Measurements from ENCODE around the gene SPSB1. TPM values are rescaled to one million over a fixed set of nuclear protein-coding genes. Genes with fewer than 3 reads are reported as not detected.

Gene SPSB1
- 10 to 100 TPM; 12.2 to 15.6 TPM for total RNA-seq

DNA sequence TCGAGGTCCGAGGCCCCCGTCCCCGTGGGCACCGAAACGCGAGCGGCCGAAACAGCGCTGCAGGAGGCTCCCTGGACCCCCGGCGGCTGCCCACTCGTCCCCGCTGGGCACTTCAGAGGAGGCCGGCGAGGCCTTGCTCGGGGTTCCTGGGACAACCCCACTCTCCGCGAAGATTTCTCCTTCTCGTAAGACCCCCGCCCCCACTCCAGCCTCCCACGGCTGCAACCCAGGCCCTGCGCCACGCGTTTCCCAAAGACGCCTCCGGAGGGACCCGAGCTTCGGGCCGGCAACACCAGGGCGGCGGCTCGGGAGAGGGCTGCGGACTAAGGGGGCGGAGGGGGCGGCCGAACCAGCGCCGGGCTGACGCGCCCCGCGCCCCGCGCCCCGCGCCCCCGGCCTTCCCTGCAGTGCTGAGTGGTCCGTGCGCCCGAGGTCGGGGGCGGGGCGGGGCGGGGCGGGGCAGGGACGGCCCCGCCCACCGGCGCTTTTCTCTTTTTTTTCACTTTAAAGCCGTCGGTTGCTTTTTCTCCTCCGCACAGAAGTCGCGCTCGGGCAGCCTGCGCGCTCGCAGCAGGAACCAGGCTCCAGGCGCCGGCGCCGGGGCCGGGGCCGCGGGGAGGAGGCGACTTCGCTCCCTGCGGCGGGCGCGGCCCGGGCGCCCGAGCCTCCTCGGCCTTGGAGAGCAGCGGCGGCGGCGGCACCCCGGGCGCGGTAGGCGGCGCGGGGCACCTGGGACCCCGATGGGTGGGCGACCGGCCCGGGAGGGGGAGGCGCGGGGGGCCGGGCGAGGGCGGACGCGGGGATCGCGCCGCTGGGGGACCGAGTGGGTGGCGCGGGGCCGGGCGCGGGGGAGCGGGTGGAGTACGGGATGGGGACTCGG lies at the start of gene SPSB1:
Gene SPSB1 (plus strand): TSS at position 534 of the 880 bp plus-strand sequence. CDS start 62,998 bp downstream, outside the sequence.
- H3K4me3 Mint-ChIP-seq = peak within 1 kb of the TSS; percentile 37 to 50
- H3K27ac Mint-ChIP-seq = no peak within 1 kb of the TSS
- ATAC-seq (replicated peaks in 1 of 2) (peak; percentile 56 to 58), DNase-seq (peak; percentile 71 to 72)
- H3K36me3 Mint-ChIP-seq (ENCODE audit: insufficient read depth in 2 of 2) = peaks cover 4 to 5% of the 10 kb centered on the region in 2 donors
- peaks cover 2% of the 10 kb centered on the region in 2 donors for H3K9me3 Mint-ChIP-seq
- no peaks in the 10 kb centered on the region for H3K27me3 Mint-ChIP-seq (ENCODE audit: low read depth)
- peaks cover 22% of the 10 kb centered on the region for H3K4me1 Mint-ChIP-seq (ENCODE audit: low read depth)

DNA sequence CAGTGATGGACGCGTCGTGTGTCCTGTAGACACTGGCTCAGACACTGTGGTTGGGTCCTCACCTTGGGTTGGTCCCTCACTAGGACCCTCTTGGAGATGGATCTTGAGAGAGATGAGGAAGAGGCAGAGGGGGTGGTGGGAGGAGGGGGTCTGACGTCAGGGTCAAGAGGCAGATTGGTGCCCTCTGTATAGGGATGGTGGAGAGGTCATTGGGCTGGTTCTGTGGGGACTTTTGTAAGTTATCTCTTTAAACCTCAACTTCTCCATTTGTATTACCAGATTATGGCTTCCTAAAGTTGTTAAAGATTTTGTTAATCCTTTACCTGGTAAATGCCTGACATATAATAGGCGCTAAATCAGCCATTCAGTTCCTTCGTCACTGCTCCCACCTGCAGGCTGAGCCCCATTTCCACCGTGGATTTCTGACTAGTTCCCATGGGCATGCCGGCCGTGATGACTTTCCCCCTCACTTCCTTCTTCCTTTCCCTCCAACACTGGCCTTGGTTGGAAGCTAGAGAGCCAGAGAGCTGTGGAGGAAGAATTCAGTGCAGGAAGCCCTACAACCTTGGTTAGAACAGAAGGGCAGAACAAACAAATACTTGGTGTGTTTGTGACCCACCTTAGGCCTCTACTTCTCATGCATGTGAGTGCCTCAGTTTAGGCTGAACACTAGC lies 49.5 kb upstream of the SPSB1 start:
- Mint-ChIP-seq H3K27me3 (ENCODE audit: low read depth) (no peaks in the 10 kb centered on the region), H3K4me3 (no peak overlapping the region), H3K36me3 (ENCODE audit: insufficient read depth in 2 of 2) (no peaks in the 10 kb centered on the region), H3K27ac (no peak overlapping the region), H3K9me3 (no peaks in the 10 kb centered on the region), H3K4me1 (ENCODE audit: low read depth) (peaks cover 38% of the 10 kb centered on the region)
- no peak for ATAC-seq (replicated peaks in 1 of 2)
- DNase-seq = no peak

DNA sequence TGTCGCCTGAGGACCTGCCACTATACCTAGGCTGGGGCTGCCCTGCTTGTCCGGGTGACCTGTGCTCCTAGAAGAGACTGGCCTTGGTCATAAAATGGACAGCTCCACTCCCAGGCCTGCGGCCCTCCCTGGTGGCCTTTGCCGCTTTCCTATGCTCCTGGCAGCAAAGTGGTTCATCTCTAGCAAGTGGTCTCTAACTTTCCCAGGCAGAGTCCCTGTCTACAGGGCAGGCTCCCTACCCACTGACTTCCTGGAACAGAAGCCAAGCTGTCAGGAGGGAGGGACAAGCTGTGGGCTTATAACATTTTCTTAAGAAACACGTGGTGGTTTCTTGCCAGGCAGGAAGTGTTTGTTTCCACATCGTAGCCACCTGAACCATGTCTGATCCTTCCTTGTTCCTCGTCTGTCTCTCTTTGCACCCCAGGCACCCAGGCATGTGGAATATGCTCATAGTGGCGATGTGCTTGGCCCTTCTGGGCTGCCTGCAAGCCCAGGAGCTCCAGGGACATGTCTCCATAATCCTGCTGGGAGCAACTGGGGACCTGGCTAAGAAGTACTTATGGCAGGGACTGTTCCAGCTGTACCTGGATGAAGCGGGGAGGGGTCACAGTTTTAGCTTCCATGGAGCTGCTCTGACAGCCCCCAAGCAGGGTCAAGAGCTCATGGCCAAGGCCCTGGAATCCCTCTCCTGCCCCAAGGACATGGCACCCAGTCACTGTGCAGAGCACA lies 48.0 kb upstream of the SPSB1 start:
- Mint-ChIP-seq H3K27ac (no peak overlapping the region), H3K4me1 (ENCODE audit: low read depth) (peaks cover 28% of the 10 kb centered on the region), H3K4me3 (no peak overlapping the region), H3K9me3 (no peaks in the 10 kb centered on the region), H3K27me3 (ENCODE audit: low read depth) (no peaks in the 10 kb centered on the region), H3K36me3 (ENCODE audit: insufficient read depth in 2 of 2) (no peaks in the 10 kb centered on the region)
- DNase-seq (no peak), ATAC-seq (replicated peaks in 1 of 2) (no peak)

DNA sequence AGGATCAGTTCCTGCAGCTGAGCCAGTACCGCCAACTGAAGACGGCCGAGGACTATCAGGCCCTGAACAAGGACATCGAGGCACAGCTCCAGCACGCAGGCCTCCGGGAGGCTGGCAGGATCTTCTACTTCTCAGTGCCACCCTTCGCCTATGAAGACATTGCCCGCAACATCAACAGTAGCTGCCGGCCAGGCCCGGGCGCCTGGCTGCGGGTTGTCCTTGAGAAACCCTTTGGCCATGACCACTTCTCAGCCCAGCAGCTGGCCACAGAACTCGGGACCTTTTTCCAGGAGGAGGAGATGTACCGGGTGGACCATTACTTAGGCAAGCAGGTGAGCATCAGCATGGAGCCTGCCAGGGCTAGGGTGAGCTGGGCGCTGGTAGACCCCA lies 47.5 kb upstream of the SPSB1 start:
- ATAC-seq (replicated peaks in 1 of 2) = no peak
- Mint-ChIP-seq H3K9me3 (no peaks in the 10 kb centered on the region), H3K4me3 (no peak overlapping the region), H3K36me3 (ENCODE audit: insufficient read depth in 2 of 2) (no peaks in the 10 kb centered on the region), H3K27me3 (ENCODE audit: low read depth) (no peaks in the 10 kb centered on the region), H3K4me1 (ENCODE audit: low read depth) (peaks cover 22% of the 10 kb centered on the region), H3K27ac (no peak overlapping the region)
- no peak for DNase-seq

DNA sequence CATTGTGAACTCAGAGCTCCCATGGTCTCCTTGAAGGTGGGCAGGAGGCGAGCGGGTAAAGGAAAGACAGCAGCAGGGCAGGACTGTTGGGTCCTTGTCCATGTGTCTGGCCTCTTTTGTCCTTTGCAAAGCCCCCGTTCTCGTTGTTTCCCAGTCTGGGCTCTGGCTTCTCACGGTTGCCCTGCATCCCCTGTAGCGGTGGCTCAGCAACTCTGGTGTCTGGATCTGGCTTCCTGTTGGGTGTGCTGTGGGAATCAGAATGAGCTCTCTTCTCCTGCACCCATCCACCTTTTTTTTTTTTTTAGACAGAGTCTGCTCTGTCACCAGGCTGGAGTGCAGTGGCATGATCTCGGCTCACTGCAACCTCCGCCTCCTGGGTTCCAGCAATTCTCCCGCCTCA lies 47.0 kb upstream of the SPSB1 start:
- Mint-ChIP-seq H3K36me3 (ENCODE audit: insufficient read depth in 2 of 2) (no peaks in the 10 kb centered on the region), H3K27ac (no peak overlapping the region), H3K4me3 (no peak overlapping the region), H3K4me1 (ENCODE audit: low read depth) (peaks cover 18% of the 10 kb centered on the region), H3K27me3 (ENCODE audit: low read depth) (no peaks in the 10 kb centered on the region), H3K9me3 (no peaks in the 10 kb centered on the region)
- ATAC-seq (replicated peaks in 1 of 2) = no peak
- no peak for DNase-seq

DNA sequence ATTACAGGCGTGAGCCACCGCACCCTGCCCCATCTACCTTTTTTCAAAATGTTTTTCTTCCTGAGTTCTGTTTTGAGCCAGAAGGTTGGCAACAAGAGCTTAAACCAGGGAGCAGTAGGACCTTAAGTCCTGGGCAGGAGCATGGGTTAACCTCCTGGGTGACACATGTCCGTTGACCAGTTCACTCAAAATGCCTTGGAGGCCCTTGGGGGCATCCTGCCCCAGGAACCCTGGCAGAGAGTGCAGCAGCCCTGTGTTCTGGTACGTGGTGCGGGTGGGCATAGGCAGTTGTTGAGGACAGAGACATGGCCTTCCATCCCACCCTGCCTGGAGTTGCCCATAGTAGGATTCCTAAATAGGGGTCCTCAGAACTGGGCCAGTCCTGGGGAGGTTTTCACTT lies 46.5 kb upstream of the SPSB1 start:
- H3K27ac Mint-ChIP-seq = no peak overlapping the region
- no peaks in the 10 kb centered on the region for H3K36me3 Mint-ChIP-seq (ENCODE audit: insufficient read depth in 2 of 2)

DNA sequence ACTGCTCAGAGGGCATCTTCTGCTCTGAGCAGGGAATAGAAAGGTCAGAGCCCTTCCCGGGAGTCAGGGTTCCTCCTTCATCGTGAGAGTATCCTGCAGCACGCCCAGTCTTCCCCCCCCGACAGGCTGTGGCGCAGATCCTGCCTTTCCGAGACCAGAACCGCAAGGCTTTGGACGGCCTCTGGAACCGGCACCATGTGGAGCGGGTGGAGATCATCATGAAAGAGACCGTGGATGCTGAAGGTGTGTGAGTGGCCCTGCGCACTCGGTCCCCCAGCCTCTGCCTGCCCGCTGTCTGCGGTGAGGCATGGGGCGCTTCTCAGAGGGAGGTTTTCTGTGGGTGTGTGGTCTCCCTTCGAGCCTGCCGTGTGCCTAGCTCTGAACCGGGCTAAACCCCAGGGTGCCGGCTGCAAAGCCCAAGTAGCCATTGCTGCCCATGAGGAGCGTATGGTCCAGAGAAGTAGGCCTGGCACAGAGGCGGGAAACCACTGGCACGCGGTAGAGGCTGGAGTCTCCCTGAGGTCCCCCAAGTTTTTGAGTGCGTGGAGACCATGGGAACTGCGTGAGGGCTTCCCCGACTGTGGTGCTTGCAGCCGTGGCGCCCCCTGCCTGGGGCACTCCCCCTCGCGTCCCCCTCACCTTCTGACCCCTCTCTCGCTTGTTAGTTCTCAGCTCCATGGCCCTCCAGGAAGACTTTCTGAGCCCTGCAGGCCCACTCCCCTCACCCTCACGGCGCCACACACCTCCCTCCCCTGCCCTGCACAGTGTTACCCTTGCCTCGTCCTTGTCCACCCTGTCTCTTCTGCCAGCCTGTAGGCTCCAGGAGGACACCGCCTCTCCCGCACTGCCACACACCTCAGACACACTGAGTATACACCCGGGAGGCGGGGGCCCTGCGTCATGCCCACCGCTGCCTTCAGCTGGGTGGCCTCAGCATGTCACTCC lies 45.6 kb upstream of the SPSB1 start:
- ATAC-seq (replicated peaks in 1 of 2) = no peak
- H3K27ac Mint-ChIP-seq = peak overlapping the region; percentile 46
- no peaks in the 10 kb centered on the region for H3K36me3 Mint-ChIP-seq (ENCODE audit: insufficient read depth in 2 of 2)
- peaks cover 15% of the 10 kb centered on the region for H3K4me1 Mint-ChIP-seq (ENCODE audit: low read depth)
- no peaks in the 10 kb centered on the region for H3K9me3 Mint-ChIP-seq
- no peaks in the 10 kb centered on the region for H3K27me3 Mint-ChIP-seq (ENCODE audit: low read depth)
- no peak for DNase-seq
- no peak overlapping the region for H3K4me3 Mint-ChIP-seq

More for the DNA sequence above, 46.5 kb upstream of the SPSB1 start:
- no peak overlapping the region for H3K4me3 Mint-ChIP-seq
- DNase-seq = no peak
- no peaks in the 10 kb centered on the region for H3K27me3 Mint-ChIP-seq (ENCODE audit: low read depth)
- H3K4me1 Mint-ChIP-seq (ENCODE audit: low read depth) = peaks cover 15% of the 10 kb centered on the region
- ATAC-seq (replicated peaks in 1 of 2) = no peak
- no peaks in the 10 kb centered on the region for H3K9me3 Mint-ChIP-seq

DNA sequence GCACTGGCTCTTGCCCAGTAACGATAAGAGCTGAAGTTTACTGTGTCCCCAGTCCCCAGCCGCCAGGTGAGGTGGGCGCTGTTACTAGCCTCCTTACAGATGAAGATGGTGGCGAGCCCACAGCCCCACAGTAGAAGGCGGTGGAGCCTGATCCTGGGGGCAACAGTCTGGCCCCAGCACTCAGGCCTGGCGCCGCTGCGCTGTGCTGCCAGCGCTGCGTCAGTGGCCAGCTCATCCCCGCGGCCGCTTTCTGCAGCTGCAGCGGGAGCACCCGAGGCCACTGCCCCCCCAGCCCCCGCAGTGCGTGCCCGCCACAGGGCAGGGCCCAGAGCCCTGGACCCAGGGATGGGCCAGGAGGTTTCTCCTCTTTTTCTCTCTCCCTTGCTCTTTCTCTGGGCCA lies 44.8 kb upstream of the SPSB1 start:
- no peaks in the 10 kb centered on the region for H3K9me3 Mint-ChIP-seq
- no peaks in the 10 kb centered on the region for H3K27me3 Mint-ChIP-seq (ENCODE audit: low read depth)
- no peak overlapping the region for H3K27ac Mint-ChIP-seq
- peaks cover 15% of the 10 kb centered on the region for H3K4me1 Mint-ChIP-seq (ENCODE audit: low read depth)
- ATAC-seq (replicated peaks in 1 of 2) (no peak), DNase-seq (no peak)
- no peak overlapping the region for H3K4me3 Mint-ChIP-seq
- H3K36me3 Mint-ChIP-seq (ENCODE audit: insufficient read depth in 2 of 2) = no peaks in the 10 kb centered on the region

DNA sequence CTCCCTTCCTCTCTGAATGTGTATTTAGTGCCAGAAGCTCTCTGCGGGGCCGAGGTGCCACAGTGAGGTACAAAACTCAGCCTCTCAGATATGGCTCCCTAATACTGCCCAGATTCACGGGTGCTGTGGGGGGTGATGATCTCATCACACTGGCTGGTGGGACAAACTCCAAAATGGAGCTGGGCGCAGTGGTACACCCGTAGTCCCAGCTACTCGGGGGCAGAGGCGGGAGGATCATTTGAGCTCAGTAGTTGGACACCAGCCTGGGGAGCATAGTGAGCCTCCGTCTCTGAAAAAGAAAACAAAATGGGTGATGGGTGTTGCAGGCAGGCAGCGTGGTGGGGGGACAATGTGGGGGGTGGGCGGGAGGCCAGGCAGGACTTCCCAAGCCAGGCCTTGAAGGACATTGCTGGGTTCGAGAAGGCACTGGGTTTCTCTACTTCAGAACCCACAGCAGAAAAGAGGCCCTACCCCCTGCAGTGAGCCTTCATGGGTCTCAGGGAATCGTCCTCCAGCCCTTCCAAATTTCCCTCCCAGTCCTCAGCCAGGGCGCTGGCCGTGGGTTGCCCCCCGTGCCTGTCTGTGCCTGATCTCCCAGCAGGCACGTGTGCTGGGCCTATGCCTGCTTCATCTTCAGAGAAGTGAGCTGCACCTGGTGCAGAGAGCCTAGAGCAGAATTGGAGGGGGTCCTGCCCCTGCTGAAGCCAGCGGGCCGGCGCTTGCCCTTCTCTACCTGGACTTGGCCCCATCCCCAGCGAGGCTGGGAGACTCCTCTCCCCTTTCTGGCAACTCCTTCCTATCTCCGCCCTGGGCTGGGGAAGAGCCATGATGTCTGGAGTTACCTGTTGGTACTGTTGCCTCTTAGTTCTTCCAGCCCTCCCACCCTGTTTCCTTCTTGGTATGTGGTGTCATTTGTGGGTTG lies 44.1 kb upstream of the SPSB1 start:
- DNase-seq = no peak
- Mint-ChIP-seq H3K9me3 (no peaks in the 10 kb centered on the region), H3K4me3 (no peak overlapping the region), H3K36me3 (ENCODE audit: insufficient read depth in 2 of 2) (no peaks in the 10 kb centered on the region), H3K27me3 (ENCODE audit: low read depth) (no peaks in the 10 kb centered on the region), H3K27ac (no peak overlapping the region), H3K4me1 (ENCODE audit: low read depth) (peaks cover 15% of the 10 kb centered on the region)
- no peak for ATAC-seq (replicated peaks in 1 of 2)

DNA sequence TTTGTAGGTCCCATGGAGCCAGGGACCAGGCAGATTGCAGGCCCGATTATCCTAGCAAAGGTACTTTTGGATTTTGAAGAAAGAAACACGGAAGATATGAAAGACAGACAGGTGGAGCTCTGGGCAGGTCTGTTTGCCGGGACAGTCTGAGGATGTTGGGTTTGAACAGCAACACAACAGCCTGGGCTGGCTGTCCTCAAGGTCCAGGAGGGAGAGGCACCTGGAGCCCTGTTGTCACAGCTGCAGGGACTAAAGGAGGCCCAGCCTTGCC lies 43.5 kb upstream of the SPSB1 start:
- Mint-ChIP-seq H3K27me3 (ENCODE audit: low read depth) (no peaks in the 10 kb centered on the region), H3K27ac (no peak overlapping the region), H3K4me1 (ENCODE audit: low read depth) (peaks cover 17% of the 10 kb centered on the region), H3K36me3 (ENCODE audit: insufficient read depth in 2 of 2) (no peaks in the 10 kb centered on the region), H3K4me3 (no peak overlapping the region), H3K9me3 (no peaks in the 10 kb centered on the region)
- ATAC-seq (replicated peaks in 1 of 2) = no peak
- DNase-seq = no peak

DNA sequence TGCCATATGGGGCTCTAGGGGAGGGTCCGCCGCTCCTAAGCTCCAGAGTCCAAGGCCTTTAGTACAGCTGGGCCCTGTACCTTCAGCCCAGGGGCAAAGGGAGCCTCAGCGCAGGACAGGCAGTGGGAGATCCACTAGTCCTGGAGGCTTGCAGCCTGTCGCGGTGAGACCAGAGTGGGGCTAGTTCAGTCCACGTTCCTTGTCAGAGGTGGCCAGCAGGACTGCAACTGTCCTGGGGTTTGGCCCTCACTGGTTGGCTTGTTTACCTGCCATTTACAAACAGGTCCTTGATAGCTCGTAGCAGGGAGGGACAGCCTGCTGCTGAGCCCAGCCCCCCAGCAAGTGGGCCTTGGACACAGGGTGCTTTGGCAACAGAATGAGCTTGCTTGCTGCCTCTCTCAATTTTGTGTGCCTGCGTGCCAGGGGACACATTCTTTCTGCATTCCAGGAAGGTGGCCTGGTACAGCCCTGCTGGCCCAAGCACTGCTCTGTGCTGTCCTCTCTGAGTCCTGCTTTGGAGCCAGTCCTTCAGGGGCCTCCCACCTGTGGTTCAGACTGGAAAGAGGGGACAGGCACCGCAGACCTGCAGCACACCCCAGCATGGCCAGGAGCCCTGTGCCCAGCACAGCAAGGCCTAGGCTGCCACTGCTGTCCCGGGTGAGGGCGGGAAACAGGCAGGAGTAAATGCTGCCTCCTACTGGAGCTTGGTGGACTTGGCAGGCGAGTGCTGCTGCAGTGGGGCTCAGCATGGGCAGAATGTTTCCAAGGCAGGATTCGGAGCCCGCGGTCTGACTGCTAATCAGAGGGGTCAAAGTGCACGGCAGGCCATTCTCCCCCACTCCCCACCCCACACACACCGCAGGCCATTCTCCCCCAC lies 42.9 kb upstream of the SPSB1 start:
- ATAC-seq (replicated peaks in 1 of 2) (peak; percentile 64 to 65), DNase-seq (peak; percentile 42 to 50)
- Mint-ChIP-seq H3K9me3 (no peaks in the 10 kb centered on the region), H3K4me1 (ENCODE audit: low read depth) (peaks cover 16% of the 10 kb centered on the region), H3K27me3 (ENCODE audit: low read depth) (no peaks in the 10 kb centered on the region), H3K36me3 (ENCODE audit: insufficient read depth in 2 of 2) (no peaks in the 10 kb centered on the region), H3K4me3 (no peak overlapping the region), H3K27ac (no peak overlapping the region)
